Measurements from ENCODE around the gene ITGA8. TPM values are rescaled to one million over a fixed set of nuclear protein-coding genes. Genes with fewer than 3 reads are reported as not detected.

The ITGA8 gene
- total RNA-seq, 2 experiments from 2014 or later: not detected

GRCh38 chr10:15528859-15529239, 190.9 kb downstream of the ITGA8 start:
- Mint-ChIP-seq H3K27ac (no peak overlapping the region), H3K9me3 (no peaks in the 10 kb centered on the region), H3K36me3 (ENCODE audit: low read depth) (no peaks in the 10 kb centered on the region), H3K27me3 (peaks cover 22% of the 10 kb centered on the region), H3K4me3 (no peak overlapping the region), H3K4me1 (ENCODE audit: low read depth) (no peaks in the 10 kb centered on the region)
- TF ChIP-seq CTCF (IDR thresholded peaks at IDR 0.05): no peak
- DNase-seq (no peak), ATAC-seq (ENCODE audit: poor library complexity) (no peak)
- no peaks in the 10 kb centered on the region for H3K27me3 ChIP-seq (ENCODE audit: control insufficient read depth in 1 of 2, insufficient read depth in 2 of 2, low read length in 2 of 2)
- no peaks in the 10 kb centered on the region for H3K36me3 ChIP-seq (ENCODE audit: insufficient read depth, low read length)
- no peaks in the 10 kb centered on the region for H3K9me3 ChIP-seq (ENCODE audit: control insufficient read depth in 1 of 2, insufficient read depth in 1 of 2, low read length in 2 of 2)
- no peaks in the 10 kb centered on the region for H3K4me1 ChIP-seq (ENCODE audit: insufficient read depth, low read length)
- H3K27ac ChIP-seq (ENCODE audit: low read depth in 1 of 2, low read length in 2 of 2): no peak overlapping the region
- CTCF ChIA-PET: no interaction called here
- intact Hi-C loops (cut with DNase I, micrococcal nuclease): no loop called here
- no peak overlapping the region for H3K4me3 ChIP-seq (ENCODE audit: low read length)
- POLR2A ChIA-PET: no interaction called here

- peaks cover 27% of the 10 kb centered on the region for H3K27me3 Mint-ChIP-seq
- H3K4me3 Mint-ChIP-seq: no peak overlapping the region
- Histone ChIP-seq H3K27ac (ENCODE audit: low read depth in 1 of 2, low read length in 2 of 2) (no peak overlapping the region), H3K36me3 (ENCODE audit: insufficient read depth, low read length) (no peaks in the 10 kb centered on the region), H3K9me3 (ENCODE audit: control insufficient read depth in 1 of 2, insufficient read depth in 1 of 2, low read length in 2 of 2) (no peaks in the 10 kb centered on the region), H3K4me3 (ENCODE audit: low read length) (no peak overlapping the region), H3K4me1 (ENCODE audit: insufficient read depth, low read length) (no peaks in the 10 kb centered on the region), H3K27me3 (ENCODE audit: control insufficient read depth in 1 of 2, insufficient read depth in 2 of 2, low read length in 2 of 2) (no peaks in the 10 kb centered on the region)
- ATAC-seq (ENCODE audit: poor library complexity) (no peak), DNase-seq (no peak)
- POLR2A ChIA-PET: no interaction called here
- CTCF ChIA-PET: no interaction called here
- TF ChIP-seq CTCF (IDR thresholded peaks at IDR 0.05): no peak
- H3K27ac Mint-ChIP-seq: no peak overlapping the region
- no peaks in the 10 kb centered on the region for H3K36me3 Mint-ChIP-seq (ENCODE audit: low read depth)
- H3K9me3 Mint-ChIP-seq: no peaks in the 10 kb centered on the region
- no peaks in the 10 kb centered on the region for H3K4me1 Mint-ChIP-seq (ENCODE audit: low read depth)
- intact Hi-C loops (cut with DNase I, micrococcal nuclease): no loop called here
These were observed 193.0 kb downstream of the ITGA8 start for GRCh38 chr10:15526754-15527153.

- Mint-ChIP-seq H3K4me3 (no peak overlapping the region), H3K27ac (no peak overlapping the region), H3K9me3 (no peaks in the 10 kb centered on the region), H3K27me3 (peaks cover 18% of the 10 kb centered on the region), H3K36me3 (ENCODE audit: low read depth) (no peaks in the 10 kb centered on the region), H3K4me1 (ENCODE audit: low read depth) (no peaks in the 10 kb centered on the region)
- H3K36me3 ChIP-seq (ENCODE audit: insufficient read depth, low read length): no peaks in the 10 kb centered on the region
- H3K4me1 ChIP-seq (ENCODE audit: insufficient read depth, low read length): no peaks in the 10 kb centered on the region
- DNase-seq: no peak
- TF ChIP-seq CTCF (IDR thresholded peaks at IDR 0.05): no peak
- no peaks in the 10 kb centered on the region for H3K27me3 ChIP-seq (ENCODE audit: control insufficient read depth in 1 of 2, insufficient read depth in 2 of 2, low read length in 2 of 2)
- H3K4me3 ChIP-seq (ENCODE audit: low read length): no peak overlapping the region
- H3K27ac ChIP-seq (ENCODE audit: low read depth in 1 of 2, low read length in 2 of 2): no peak overlapping the region
- intact Hi-C loops (cut with DNase I, micrococcal nuclease): no loop called here
- POLR2A ChIA-PET: no interaction called here
- CTCF ChIA-PET: no interaction called here
- H3K9me3 ChIP-seq (ENCODE audit: control insufficient read depth in 1 of 2, insufficient read depth in 1 of 2, low read length in 2 of 2): no peaks in the 10 kb centered on the region
- no peak for ATAC-seq (ENCODE audit: poor library complexity)
These were observed 198.3 kb downstream of the ITGA8 start for GRCh38 chr10:15521328-15521903.
